Right hindlimb (tissue), 1 donor: ENCODE data around the gene MSMB.
A peak's percentile ranks its signal among the peaks of the same experiment; 100 is the strongest.

Experiments used
- DNase-seq: peaks from one replicate; pipeline ENCODE4 v3.0.0-alpha.2; 2018

MSMB gene

DNA sequence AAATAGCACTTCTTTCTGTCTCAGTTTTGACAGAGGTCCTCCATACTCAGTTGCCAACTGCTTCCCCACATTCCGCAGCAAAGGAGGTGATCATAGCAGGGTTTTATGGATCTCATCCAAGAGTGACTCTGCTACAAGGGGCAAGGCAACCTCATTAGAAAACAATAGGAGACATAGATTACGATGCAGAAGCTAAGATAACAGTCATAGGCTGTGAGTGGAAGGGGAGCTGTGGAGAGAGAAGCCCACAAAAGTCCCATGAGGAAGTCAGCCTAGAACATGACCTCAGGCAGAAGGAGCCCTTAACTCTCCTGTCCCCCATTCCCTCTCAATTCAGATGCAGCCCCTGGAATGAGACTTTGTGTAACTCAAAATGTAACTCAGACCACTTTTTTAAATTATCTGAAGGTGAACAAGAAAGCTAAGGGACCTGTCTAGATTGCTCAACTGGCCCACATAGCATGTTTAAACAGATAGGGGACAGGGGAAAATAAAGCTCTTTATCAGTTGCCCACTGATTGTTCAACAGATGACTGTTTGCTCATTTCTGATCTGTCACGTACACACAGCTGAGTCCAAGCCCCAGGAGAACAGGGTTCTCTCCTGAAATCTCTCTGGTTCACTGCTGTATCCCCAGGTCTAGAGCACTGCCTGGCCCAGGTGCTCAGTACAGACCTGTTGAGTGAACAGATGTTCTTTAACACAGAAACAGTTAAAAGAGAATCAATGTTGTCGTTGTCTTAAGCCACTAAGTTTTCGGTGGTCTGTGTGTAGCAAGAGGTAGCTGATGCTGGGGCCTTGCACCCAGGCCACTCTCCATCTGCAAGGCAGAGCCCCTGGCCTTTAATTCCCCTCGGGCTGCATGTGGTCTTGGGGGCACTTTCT lies 14.2 kb downstream of the MSMB start:
- DNase-seq: no peak

DNA sequence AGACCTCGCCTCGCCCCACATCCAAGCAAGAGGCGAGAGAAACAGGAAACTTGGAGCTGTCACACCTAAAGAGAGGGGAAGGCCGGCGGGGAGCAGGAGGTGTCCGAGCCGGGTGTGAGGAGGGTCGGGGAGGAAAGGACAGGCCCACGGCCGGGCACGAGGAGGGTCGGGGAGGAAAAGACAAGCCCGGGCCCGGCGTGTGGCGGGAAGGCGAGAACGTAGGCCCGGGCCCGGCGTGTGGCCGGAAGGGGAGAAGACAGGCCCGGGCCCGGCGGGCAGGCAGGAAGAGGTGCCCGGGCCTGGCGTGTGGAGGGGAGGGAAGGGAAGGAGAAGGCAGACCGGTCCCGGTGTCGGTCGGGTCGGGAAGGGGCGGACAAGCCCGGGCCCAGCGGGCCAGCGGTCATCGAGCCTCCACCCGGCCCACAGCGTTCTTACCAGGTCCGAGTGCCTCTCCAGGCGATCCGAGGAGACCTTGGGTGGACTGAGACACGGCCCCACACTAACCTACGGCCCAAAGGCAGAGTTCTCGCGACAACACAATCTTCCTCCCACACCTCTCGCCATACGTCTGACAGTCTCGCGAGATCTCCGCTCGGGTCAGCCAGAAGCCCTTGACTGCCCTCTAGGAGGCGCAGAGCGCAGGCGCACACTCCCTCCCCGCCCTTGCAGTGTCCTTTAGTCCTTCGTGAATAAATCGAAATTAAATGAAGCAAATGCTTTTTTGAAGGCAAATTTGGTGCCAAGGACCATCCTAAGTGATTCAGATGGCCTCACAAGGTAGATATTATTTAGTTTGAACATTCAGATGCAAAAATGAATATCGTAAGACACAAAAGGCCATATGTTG lies 15.8 kb downstream of the MSMB start, which contains the start of gene NCOA4:
Gene NCOA4 (minus strand): TSS at position 533 of the 847 bp plus-strand sequence. CDS start 13,943 bp downstream, outside the sequence.
- DNase-seq: peak; percentile 98

GRCh38 chr10:46029461-46030030 lies 16.5 kb downstream of the MSMB start:
- DNase-seq: no peak

- no peak for DNase-seq
Observed at GRCh38 chr10:46028584-46029460, 17.2 kb downstream of the MSMB start.

DNA sequence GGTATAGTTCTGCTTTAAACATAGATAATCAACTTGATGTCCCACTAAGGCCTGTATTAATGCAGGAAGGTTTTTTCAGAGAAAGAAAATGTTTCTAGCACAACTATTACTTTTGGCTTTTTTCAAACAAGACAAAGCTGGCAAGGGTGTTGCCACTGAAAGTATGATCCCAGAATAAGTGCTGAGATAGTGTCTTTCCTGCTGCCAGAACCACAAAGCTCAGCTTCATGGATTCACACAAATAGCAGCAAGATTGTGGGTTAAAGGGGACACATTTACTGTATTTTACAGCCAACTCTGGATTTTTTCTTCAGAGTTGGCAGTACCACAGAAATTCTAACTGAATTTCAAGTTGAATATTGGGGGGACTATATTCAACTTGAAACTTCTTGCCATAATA lies 20.0 kb downstream of the MSMB start:
- DNase-seq: no peak

DNA sequence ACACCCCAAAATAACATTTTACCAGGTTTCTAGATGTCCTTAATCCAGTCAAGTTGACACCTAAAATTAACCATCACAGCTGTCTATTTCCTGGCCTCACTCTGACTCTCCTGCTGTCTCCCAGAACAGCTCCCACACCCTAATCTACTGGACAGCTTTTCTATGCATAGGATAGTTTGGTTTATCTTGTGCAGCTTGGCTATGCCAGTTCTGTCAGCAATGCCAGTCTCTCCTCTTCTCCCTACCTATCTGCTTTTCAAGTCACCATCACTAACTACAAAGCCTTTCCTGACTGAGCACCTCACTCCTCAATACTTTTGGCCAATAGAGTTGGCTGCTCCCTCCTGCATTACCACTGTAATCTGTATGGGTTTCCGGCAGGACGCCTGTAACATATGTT lies 20.7 kb downstream of the MSMB start:
- DNase-seq: no peak

GRCh38 chr10:46024948-46025347 lies 21.1 kb downstream of the MSMB start:
- DNase-seq: no peak

DNA sequence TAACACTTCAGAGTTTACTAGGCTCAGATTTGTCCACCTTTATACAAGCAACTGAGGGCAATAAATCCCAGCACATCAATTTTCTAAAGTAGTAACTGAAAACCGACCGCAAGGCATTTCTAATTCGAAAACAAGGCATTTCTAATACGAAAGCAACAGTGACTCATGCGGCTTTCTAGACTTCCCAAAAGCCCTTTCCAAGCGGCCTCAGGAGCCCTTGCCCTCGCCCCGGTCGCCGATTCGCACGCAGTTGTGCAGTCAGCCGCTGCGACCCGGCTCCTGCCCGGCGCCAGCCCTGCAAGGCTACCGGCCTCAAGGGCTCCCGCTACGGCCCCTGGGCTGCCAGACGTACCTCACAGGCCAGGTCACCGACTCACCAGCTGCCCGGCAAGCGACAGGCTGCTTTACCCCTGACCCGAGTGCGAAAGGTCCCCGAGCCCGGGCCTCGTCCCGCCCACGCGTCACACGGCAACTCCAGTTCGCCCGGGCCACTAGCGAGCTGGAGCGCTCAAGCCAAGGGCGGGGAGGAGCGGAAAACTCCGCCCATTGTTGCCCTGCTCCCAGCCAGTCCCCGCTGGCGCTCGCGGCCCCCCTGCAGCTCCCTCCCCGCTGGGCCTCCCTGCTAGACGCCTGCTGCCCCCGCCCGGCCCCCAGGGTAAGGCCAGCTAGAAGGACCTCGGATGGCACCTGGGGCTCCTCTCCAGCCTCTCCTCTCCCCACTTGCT lies 22.9 kb downstream of the MSMB start:
- peak; percentile 89 for DNase-seq

- DNase-seq: no peak
Observed at GRCh38 chr10:46020344-46020657, 25.8 kb downstream of the MSMB start.

DNA sequence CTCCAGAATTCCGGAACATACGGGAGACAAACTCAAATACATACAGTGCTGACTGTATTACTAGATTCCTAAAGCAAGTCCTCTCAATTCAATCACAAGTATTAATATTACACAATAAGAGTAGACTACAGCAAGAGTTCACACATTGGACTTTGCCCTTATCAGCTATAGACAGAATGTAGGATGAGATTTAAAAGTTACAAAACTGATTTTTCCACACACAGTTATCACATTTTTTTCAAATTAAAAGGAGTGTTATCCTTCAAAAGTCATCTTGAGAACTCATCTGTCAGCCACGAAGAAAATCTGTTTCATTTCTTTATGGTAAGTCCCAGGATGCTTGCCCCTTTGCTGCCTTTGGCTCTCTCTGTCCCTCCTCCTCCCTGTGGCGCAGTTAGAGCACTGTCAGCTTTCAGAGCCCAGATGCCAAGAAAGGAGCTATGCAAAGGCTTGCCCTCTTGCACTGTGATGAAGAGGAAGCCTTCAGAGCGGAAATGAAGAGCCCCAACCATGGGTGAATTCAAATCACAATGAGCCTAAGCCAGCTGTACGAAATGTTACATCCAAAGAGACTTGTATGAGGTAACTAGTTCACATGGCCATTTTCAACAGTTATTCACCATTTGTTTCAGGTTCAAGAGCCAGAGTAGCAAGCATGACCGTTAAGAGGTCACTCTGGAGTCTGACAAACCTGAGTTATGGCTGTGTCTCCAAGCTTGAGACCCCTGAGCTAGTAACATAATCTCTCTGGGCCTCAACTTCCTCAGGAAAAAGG lies 26.3 kb downstream of the MSMB start:
- DNase-seq: no peak

DNA sequence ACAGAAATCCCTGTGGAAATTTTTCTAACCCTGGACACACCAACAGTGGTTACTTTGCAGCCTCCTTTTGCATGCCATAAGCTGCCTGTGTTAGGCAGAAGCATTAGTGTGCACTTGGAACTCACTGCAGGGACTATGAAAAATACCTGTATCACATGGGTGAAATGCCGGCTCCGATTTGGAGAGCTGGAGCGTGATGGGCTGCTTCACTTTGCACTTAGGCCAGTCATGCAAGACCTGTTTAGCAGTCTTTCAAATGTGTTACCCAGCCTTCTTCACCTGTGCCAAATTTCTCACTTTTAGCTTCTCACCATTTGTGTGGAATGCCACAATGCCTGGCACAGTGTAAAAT lies 26.9 kb downstream of the MSMB start:
- no peak for DNase-seq

GRCh38 chr10:46018453-46019176 lies 27.5 kb downstream of the MSMB start:
- no peak for DNase-seq

- no peak for DNase-seq
Observed at GRCh38 chr10:46017733-46018132, 28.3 kb downstream of the MSMB start.

- DNase-seq: no peak
Observed at GRCh38 chr10:46016811-46017210, 29.3 kb downstream of the MSMB start.

DNA sequence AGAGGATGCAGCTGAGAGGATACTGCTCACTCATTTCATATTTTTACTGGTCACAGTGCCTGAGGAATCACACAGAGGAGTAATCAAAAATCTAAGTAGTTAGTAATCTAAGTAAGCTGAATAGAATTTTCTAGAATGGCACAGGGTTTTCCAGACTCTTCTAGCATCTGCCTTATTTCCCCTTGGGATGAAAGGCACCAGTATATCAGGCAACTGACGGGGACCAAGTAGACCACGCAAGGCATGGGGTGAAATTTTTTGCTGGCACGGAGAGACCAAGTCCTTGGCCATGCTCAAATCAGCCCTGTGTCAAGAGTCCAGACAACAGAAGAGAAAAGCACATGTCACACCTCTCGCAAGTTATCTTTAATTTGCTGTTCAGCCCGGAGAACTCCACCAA lies 29.9 kb downstream of the MSMB start:
- DNase-seq: no peak

- DNase-seq: no peak
Observed at GRCh38 chr10:46014683-46015405, 31.2 kb downstream of the MSMB start.

GRCh38 chr10:46014206-46014605 lies 31.9 kb downstream of the MSMB start:
- no peak for DNase-seq

- DNase-seq: no peak
Observed at GRCh38 chr10:46012746-46013145, 33.3 kb downstream of the MSMB start.

GRCh38 chr10:46006219-46006618 lies 39.9 kb downstream of the MSMB start:
- no peak for DNase-seq

- DNase-seq: no peak
Observed at GRCh38 chr10:46005383-46005782, 40.7 kb downstream of the MSMB start.
